A172 (cell line): ENCODE data around the gene FAP. TPM values are rescaled to one million over a fixed set of nuclear protein-coding genes. Genes with fewer than 3 reads are reported as not detected.

Experiments
- DNase-seq: peaks from one replicate; pipeline ENCODE4 v3.0.0-alpha.2; 2015; ENCODE audit warnings: low spot score
- total RNA-seq: library from RNA; depleted of rRNA; stranded (reverse); fragments of >200 nt; shearing (Covaris generic); gene quantifications from 2 replicates; pipeline ENCODE4 v1.2.3, GENCODE V29; 2014

Gene FAP
- total RNA-seq, 1 experiment from 2014 or later = 2.2 TPM

- DNase-seq = no peak
Observed at GRCh38 chr2:162188451-162188850, 54.8 kb downstream of the FAP start.

- DNase-seq = no peak
Observed at GRCh38 chr2:162185541-162186232, 57.6 kb downstream of the FAP start.

GRCh38 chr2:162184821-162185450 lies 58.3 kb downstream of the FAP start:
- no peak for DNase-seq

DNA sequence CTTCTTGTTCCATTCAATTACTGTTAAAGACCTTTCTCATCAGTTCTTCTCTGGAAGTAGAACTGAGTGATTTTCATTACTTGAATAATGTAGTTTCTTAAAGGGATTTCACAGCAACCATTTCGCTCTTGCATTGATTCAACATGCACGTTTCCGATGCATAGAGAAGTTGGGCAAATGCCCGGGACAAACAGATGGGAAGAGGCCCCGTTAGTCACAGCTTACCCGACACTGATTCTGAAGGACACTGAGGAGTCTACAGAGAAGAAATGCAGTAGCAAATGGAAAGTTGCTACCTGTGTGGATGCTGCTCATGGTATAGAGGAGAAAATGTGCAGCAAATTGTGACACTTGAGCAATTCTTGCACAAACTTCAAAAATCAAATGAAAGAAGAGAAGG lies 58.9 kb downstream of the FAP start:
- DNase-seq = no peak

DNA sequence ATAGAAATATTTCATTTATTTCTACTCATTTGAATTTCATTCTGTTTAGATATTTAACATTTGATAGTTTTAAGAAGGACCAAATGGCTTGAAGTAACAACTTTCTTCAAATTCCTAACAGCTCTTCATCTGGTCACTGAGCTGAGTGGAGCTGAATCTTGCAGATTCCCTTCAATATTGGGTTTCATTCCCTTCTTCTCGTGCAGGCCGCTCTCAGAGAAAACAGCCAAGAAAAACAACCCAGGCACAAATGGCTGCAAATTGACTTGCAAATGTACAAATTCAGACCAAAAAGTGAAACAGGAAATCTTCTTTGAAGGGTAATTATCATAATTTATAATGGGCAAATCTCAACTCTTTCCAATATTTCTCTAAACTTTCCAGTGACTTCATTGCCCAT lies 60.9 kb downstream of the FAP start:
- DNase-seq = no peak

DNA sequence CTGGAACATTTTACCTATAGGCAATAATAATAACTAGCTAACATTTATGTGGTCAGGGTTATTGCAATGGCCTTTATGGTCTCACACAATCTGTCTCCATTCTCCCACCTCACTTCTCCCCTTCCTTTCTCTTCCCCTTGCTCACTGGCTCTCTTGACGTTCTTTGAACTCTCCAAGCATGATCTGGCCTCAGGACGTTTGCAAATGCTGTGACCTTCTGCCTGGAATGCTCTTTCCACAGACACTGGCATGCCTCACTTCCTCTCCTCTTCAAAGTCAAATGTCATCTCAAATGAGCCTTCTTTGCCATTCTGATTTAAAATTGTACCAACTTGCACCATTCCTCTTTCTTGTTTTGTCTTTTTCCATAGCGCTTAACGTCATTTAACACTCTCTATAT lies 65.9 kb downstream of the FAP start:
- DNase-seq = no peak

DNA sequence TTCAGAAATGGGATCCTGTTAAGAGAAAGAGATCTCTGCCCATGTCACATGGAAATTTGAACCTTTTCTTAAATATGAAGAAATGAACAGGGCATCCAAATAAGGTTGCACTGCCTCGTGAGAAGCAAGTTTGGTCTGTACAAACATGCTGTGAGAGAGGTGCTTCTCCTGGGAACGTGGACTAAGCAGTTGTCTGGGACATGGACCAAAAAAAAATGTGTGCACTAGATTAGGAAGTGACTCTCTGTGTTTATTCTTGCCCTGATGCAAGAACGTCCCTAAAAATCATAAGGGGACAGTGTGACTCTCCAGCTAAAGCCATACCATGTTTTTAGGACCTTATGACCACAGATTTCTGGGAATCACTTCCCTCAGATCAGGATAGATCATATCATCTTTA lies 67.5 kb downstream of the FAP start:
- DNase-seq = no peak

- DNase-seq = no peak
Observed at GRCh38 chr2:162174746-162175145, 68.5 kb downstream of the FAP start.

- DNase-seq = no peak
Observed at GRCh38 chr2:162172802-162173370, 70.4 kb downstream of the FAP start.

DNA sequence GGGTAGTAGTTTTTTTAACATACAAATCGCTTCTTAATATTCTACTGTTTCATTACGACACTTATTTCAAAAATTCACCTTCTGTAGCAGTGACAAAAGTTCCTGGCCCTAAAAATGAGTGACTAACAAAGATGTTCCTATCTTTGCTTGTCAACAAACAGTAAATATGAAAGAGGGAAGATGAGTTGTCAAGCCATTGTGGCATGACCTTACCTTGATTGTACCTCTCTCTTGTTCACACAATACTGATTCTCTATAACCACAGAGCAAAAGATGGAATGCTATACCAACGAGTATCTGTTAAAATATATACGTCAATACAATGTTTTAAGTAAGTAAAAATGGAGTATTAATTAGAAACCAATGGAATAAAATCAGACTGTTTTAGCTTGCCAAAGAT lies 76.5 kb downstream of the FAP start:
- no peak for DNase-seq

GRCh38 chr2:162166174-162166573 lies 77.1 kb downstream of the FAP start:
- DNase-seq = no peak

- DNase-seq = no peak
Observed at GRCh38 chr2:162164802-162165201, 78.4 kb downstream of the FAP start.

GRCh38 chr2:162159446-162159845 lies 83.8 kb downstream of the FAP start:
- no peak for DNase-seq

DNA sequence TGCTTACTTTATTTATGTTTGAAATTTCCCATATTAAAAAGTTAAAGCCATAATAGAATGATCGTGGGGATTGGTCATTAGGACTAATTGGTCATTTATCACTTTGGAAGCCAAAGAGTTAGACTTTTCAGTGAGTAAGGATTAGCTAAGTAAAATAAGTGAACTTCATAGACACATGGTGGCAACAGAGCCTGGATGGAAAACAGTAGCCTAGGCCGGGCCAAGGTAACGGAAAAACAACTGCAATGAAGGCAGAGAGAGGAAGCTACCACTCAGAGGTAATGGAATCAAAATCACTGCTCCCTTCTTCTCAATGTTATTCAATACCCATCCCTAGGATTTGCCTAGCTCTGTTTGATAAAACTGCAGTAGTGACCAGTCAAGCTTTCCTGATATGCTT lies 87.1 kb downstream of the FAP start:
- no peak for DNase-seq

DNA sequence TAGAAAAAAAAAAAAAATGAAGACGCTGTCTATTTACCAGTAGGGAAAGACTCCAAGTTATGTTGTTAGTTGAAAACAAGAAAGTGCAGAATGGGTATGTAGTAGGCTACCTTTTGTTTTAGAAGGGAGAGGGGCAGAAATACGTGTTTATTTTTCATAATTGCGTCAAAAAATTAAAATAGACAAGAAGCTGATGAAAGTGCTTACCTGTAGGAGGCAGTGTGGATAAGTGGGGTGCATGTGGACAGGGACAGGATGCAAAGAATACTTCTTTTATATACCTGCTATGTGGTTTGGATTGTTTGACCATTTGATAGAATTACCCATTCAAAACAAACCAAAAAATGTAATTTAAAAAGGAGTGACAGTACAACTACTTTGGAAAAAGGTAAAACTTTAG lies 88.2 kb downstream of the FAP start:
- DNase-seq = no peak

GRCh38 chr2:162153608-162154224 lies 89.5 kb downstream of the FAP start:
- DNase-seq = peak; percentile 72

- no peak for DNase-seq
Observed at GRCh38 chr2:162152147-162152546, 91.1 kb downstream of the FAP start, which contains the start of gene GCG. Gene GCG (minus strand): TSS chr2:162152247. CDS start chr2:162149178, 3,069 bp downstream.

- no peak for DNase-seq
Observed at GRCh38 chr2:162149940-162150339, 93.3 kb downstream of the FAP start.

GRCh38 chr2:162149466-162149865 lies 93.8 kb downstream of the FAP start:
- DNase-seq = no peak

DNA sequence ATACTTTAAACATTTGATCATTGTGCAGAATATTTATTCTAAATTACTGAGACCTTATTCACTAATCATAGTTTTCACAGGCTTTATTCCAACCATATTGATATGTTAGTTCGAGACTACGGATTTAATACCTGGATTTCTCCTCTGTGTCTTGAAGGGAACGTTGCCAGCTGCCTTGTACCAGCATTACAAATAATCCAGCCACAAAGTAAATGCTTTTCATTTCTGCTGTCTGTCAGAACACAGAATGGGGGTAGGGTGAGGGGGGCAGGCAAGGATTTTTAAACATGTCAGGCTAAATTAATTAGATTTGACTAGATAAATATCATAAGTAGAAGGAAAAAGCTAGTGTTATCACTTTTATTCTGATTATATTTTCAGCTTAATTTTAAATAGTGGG lies 94.3 kb downstream of the FAP start:
- DNase-seq = no peak

DNA sequence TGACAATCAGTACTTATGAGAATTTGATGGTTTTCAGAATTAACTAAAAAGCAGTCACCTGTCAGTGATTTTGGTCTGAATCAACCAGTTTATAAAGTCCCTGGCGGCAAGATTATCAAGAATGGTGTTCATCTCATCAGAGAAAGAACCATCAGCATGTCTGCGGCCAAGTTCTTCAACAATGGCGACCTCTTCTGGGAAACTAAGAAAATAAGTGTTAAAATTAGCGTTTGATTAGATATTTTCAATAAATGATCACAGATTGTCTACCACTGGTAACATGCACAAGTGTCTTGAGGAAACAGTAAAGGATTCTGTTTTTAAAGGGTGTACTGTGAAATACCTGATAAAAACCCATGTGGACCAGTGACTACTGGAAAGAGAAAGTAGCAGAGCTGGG lies 99.3 kb downstream of the FAP start:
- no peak for DNase-seq

DNA sequence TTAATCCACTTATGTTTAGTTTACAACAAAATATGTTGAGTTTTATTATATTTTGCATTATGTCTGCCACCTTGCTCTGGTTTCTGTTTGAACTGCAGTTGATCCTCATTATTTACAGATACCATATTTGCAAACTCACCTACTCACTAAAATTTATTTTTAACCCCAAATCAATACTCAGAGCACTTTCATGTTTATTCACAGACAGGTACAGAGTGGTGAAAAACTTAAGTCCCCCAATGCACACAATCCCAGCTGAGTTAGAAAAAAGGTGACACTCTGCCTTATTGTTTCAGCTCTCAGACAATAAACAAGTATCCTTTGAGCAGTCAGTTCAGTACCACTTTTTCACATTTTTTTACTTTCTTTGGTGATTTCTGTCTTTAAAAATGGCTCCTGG lies 104.9 kb downstream of the FAP start:
- no peak for DNase-seq

DNA sequence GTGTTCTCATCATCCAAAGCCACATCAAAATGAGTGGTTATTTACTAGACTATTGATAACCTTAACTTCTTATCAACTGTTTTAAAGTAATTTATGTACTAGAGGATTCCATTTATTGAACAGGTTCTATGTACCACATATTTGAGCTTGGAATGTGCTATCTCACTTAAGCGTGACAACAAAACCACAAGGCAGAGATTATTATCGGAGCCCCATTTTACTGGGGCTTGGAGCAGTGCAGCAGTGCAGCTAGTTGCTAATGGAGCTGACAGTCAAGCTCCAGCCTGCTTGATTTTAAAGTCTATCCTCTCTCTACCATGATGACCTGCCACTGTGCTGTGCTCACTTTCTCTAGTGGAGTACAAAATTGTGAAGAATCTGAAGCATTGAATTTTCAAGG lies 115.8 kb downstream of the FAP start:
- no peak for DNase-seq
